Measurements from ENCODE around the gene ALX3. TPM values are rescaled to one million over a fixed set of nuclear protein-coding genes. Genes with fewer than 3 reads are reported as not detected.

Gene ALX3
- not detected for total RNA-seq

DNA sequence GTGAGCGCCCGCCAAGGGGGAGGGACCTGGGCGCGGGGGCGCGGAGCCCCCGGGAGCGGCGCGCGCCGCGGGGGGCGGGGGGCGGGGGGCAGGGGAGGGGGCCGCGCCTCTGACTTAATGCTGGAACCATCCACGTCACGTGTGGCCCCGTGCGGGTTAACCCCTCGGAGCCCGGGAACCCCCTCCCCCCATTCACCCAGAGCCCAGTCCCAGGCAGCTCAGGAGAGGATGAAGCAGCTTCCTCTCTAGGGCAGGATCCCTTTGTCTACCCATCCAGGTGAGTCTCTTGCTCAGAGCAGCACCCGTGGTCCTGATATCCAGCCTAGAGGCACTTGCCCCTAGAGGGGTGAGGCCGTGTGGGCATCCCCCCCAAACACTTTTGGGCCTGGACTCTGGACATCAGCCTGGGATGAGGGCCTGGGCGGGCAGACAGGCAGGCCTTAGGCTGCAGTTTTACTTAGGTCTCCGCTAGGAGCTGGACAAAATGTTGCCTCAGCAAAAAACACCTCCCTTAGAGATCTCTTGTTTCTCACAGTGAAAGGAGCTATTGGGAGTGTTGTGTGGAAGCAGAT, at the start of gene ALX3:
TSS of gene ALX3 (minus strand) at position 2 of the 572 bp plus-strand sequence. CDS start 60 bp downstream, outside the sequence.
- Mint-ChIP-seq H3K27ac (no peak within 1 kb of the TSS), H3K4me1 (peaks cover 5% of the 10 kb centered on the region), H3K9me3 (no peaks in the 10 kb centered on the region), H3K4me3 (peak within 1 kb of the TSS; percentile 44), H3K27me3 (peaks cover 81% of the 10 kb centered on the region), H3K36me3 (no peaks in the 10 kb centered on the region)
- DNase-seq: no peak

DNA sequence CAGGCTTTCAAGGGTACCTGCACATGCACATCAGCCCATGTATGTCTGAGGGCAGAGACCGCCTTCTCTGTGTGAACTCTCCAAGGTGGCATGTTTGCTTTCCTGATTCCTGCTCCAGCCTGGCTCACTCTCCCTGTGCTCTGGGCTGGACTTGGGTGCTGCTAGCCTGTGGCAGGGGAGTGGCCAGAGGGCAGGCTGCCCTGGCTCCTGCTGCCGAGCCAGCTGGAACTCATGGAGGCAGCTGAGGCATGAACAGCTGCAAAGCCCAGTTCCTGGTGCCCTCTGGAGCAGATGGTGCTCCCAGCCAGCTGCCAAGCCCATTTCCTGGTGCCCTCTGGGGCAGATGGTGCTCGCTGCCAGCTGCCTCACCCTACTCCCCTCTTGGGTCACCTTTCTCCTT, 49.4 kb upstream of the ALX3 start:
- Mint-ChIP-seq H3K27ac (no peak overlapping the region), H3K4me1 (peaks cover 6% of the 10 kb centered on the region), H3K36me3 (peaks cover 2% of the 10 kb centered on the region), H3K4me3 (no peak overlapping the region), H3K9me3 (peaks cover 3% of the 10 kb centered on the region), H3K27me3 (peaks cover 23% of the 10 kb centered on the region)
- DNase-seq: no peak

DNA sequence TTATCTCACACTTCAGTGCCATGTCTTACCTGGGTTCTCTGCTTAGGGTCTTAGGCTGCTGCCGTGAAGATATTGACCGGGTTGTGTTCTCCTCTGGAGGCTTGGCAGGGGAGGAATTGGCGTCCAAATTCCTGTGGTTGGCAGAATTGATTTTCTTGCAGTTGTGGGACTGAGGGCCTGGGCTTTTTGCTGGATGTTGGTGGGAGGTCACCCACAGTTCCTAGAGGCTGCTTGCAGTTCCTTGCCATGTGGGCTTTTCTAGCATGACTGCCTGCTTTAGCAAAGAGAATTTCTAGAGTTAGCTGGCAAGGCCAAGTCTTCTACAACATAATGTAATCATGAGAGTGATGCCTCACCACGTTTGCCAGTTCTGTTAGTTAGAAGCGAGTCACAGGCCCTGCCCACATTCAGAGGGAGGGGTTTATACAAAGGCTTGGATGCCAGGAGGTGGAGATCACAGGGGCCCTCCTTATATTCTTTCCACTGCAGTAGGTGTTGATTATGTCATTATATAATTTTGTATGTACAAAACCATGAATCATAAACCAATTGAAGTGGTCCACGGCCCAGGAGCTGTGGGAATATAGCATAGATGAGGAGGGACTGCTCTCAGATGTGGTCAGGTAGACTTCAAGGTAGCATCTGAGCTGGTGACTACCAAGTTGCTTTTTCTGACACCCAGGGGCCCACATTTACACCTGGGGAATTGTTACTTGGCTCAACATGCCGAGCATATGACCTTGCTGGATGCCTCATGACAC, 48.3 kb upstream of the ALX3 start:
- peak; percentile 47 for DNase-seq
- no peak overlapping the region for H3K4me3 Mint-ChIP-seq
- H3K27me3 Mint-ChIP-seq: peaks cover 23% of the 10 kb centered on the region
- H3K9me3 Mint-ChIP-seq: peaks cover 3% of the 10 kb centered on the region
- peaks cover 2% of the 10 kb centered on the region for H3K36me3 Mint-ChIP-seq
- peaks cover 6% of the 10 kb centered on the region for H3K4me1 Mint-ChIP-seq
- no peak overlapping the region for H3K27ac Mint-ChIP-seq

DNA sequence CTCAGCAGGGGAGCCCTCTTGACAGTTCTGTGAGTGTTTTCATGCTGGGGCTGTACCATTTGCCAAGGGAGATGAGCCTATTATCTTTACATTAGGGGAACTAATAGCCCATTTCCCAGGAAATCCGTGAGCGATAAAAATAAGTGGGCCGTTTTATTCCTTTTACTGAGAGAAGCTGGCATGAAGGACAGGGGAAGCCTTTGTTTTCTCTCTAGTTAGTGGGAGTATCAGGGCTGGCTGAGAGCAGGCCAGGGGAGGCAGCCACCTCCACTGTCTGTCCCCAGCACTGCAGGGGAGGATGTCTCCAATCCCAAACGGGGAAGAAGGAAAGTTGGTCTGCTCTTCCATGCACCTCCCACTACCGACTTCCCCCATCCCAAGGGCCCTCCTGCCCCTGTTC, 44.3 kb upstream of the ALX3 start:
- Mint-ChIP-seq H3K4me3 (no peak overlapping the region), H3K9me3 (no peaks in the 10 kb centered on the region), H3K27me3 (peaks cover 13% of the 10 kb centered on the region), H3K27ac (no peak overlapping the region), H3K4me1 (peaks cover 6% of the 10 kb centered on the region), H3K36me3 (no peaks in the 10 kb centered on the region)
- no peak for DNase-seq

DNA sequence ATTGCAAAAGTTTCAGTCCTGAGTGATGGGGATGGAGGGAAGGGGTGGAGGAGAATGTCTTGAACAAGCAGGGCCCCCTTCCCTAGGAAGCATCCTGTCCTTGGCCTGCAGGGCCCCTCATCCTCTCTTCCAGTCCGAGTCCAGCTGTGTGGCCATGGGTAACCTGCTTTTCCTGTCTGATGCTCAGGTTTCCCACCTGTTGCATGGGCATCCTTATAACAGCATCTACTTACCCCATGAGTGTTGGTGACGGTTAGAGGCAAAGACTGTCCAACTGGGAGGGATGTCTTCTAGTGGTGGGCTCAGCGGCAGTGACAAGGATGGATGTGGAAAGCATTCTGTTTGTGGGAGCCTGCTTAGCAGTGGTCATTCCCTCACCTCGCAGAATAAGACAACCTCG, 43.7 kb upstream of the ALX3 start:
- Mint-ChIP-seq H3K4me3 (no peak overlapping the region), H3K27ac (no peak overlapping the region), H3K4me1 (peaks cover 6% of the 10 kb centered on the region), H3K36me3 (no peaks in the 10 kb centered on the region), H3K9me3 (no peaks in the 10 kb centered on the region), H3K27me3 (peaks cover 13% of the 10 kb centered on the region)
- DNase-seq: no peak

DNA sequence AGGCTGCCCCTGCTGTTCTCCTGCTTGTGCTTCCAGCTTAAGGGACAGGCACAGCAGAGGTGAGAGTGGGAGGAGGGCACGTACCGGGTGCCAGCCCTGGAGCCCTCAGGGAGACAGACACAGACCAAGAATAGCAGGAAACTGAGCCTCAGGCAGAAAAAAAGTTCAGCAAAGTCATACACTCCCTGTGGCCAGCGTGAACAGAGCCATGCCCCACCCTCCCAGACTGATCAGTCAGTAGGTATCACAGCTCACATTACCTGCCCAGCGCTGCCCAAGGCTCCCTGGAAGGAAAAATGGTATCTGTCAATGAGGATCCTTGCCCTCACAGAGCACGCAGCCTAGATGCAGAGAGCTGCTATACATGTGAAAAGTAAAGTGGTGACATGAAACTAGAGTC, 43.1 kb upstream of the ALX3 start:
- Mint-ChIP-seq H3K27ac (no peak overlapping the region), H3K4me1 (peaks cover 1% of the 10 kb centered on the region), H3K36me3 (no peaks in the 10 kb centered on the region), H3K4me3 (no peak overlapping the region), H3K9me3 (no peaks in the 10 kb centered on the region), H3K27me3 (peaks cover 13% of the 10 kb centered on the region)
- DNase-seq: no peak

DNA sequence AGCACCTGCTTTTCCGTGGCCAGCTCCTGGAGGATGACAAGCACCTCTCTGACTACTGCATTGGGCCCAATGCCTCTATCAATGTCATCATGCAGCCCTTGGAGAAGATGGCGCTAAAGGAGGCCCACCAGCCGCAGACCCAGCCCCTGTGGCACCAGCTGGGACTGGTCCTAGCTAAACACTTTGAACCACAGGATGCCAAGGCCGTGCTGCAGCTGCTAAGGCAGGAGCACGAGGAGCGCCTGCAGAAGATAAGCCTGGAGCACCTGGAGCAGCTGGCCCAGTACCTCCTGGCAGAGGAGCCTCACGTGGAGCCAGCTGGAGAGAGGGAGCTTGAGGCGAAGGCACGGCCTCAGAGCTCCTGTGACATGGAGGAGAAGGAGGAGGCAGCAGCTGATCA, 42.2 kb upstream of the ALX3 start:
- H3K27ac Mint-ChIP-seq: no peak overlapping the region

DNA sequence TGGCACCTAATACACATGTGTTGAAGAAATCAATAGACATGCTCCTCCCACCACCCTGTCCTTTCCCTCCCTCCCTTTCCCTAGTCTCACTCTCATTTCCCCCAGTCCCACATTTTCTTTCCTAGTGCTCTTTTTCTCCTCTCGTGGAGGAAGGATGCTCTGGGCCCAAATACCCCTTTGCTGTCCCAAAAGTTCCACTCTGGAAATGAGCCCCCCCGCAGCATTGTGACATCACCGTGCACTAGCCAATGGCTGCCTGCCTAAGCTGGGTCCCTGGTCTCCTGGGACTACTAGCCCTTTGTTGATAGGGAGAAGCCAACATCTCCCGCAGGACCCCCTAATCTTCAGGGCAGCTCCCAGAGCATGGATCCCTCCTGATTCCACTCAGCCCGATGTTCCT, 41.7 kb upstream of the ALX3 start, which contains the start of gene UBL4B:
TSS of gene UBL4B (plus strand) at position 301 of the 400 bp plus-strand sequence. CDS start at position 393, 92 bp downstream.
- Mint-ChIP-seq H3K27me3 (peaks cover 9% of the 10 kb centered on the region), H3K36me3 (no peaks in the 10 kb centered on the region), H3K4me1 (no peaks in the 10 kb centered on the region), H3K27ac (no peak within 1 kb of the TSS), H3K9me3 (no peaks in the 10 kb centered on the region), H3K4me3 (no peak within 1 kb of the TSS)
- no peak for DNase-seq

More for the DNA sequence above, 42.2 kb upstream of the ALX3 start:
- Mint-ChIP-seq H3K36me3 (no peaks in the 10 kb centered on the region), H3K27me3 (peaks cover 13% of the 10 kb centered on the region), H3K4me1 (no peaks in the 10 kb centered on the region), H3K4me3 (no peak overlapping the region), H3K9me3 (no peaks in the 10 kb centered on the region)
- no peak for DNase-seq

DNA sequence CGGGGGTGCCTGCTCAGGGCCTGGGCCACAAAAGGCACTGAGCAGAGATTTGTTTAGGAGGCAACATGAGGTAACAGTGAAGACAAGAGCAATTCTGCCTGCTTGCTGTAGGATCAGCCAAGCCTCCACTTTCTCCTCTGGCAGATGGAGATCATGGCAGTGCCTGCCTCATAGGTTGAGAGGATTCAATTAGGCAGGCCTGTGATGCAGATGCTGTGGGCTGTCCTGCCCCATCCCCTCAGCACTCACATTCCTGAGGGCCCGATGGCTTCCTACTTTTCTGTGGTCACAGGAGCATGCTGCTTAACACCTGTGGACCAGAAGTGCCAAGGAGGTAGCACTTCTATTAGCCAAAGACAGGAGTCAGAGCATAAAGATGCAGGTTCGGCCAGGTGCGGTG, 40.6 kb upstream of the ALX3 start:
- no peak for DNase-seq
- H3K36me3 Mint-ChIP-seq: no peaks in the 10 kb centered on the region
- no peaks in the 10 kb centered on the region for H3K4me1 Mint-ChIP-seq
- H3K27me3 Mint-ChIP-seq: no peaks in the 10 kb centered on the region
- no peaks in the 10 kb centered on the region for H3K9me3 Mint-ChIP-seq
- H3K27ac Mint-ChIP-seq: no peak overlapping the region
- no peak overlapping the region for H3K4me3 Mint-ChIP-seq

DNA sequence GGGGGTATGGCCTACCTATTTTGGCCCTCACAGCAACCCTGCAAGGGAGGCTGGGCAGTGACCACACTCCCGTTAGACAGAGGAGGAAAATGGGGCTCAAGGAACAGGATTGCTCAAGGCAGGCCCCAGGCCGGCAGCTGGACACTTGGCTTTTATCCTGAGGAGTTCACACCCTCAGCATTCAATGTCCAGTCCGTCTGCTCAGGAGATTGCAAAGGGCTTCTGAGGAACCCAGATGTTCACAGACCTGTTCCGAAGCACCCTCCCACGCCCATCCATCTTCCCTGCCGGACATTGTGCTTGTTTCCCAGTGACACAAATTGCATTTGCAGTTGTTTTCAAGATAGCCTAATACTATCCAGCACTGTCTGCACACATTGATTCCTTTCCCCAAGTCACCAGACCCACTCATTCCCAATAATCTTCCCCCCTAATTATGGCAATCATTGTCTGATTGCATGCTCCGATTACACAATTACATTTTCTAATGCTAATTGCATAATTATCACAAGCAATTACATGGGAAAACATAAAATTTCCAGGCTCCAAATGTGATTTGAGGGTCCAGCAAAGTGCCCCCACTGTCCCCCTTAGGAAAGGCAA, 37.5 kb upstream of the ALX3 start:
- Mint-ChIP-seq H3K9me3 (no peaks in the 10 kb centered on the region), H3K4me1 (peaks cover 2% of the 10 kb centered on the region), H3K4me3 (no peak overlapping the region), H3K36me3 (no peaks in the 10 kb centered on the region), H3K27ac (no peak overlapping the region), H3K27me3 (no peaks in the 10 kb centered on the region)
- no peak for DNase-seq

DNA sequence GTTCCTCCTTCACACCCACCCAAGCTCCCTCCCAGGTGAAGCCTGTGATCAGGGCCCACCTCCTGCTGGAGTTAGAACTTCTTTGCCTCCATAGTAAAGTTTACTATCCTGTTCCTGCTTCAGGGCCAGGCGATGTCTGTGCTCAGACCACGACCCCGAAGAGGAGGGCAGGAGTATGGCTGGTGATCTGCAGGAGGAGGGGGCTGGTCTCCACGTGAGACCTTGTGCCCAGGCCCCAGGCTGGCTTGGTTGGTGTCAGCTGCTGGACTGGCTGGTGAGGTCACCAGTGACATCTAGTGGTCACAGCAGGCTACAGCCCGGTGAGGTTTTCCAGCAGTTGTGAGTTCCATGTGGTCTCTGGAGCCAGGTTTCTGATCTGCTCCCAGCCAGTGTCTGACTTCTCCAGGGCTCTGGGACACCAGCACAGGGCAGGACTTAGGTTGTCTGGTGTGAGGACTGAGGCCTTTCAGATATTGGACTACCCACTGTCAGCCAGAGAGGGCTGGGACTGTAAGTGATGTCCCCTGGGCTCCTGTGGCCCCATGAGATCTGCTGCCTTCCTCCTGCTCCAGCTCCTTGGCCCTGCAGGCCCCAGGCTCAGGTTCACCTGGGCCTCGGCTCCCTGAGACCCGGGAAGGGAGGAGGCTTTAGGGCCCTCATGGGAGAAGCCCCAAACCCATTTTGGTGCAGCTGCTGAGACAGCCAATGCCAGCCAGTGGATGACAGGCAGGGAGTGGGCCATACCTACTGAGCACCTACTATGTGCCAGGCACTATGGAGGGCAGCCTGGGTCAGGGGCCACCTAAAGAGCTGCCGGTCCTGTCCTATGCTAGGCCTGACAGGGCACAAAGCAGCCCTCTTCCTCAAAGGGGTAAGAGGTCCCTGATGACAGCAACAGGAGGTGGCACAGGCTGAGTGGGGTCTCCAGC, 35.8 kb upstream of the ALX3 start:
- peaks cover 2% of the 10 kb centered on the region for H3K4me1 Mint-ChIP-seq
- no peak overlapping the region for H3K4me3 Mint-ChIP-seq
- H3K27me3 Mint-ChIP-seq: no peaks in the 10 kb centered on the region
- H3K9me3 Mint-ChIP-seq: no peaks in the 10 kb centered on the region
- H3K36me3 Mint-ChIP-seq: no peaks in the 10 kb centered on the region
- H3K27ac Mint-ChIP-seq: no peak overlapping the region
- peak; percentile 58 for DNase-seq

DNA sequence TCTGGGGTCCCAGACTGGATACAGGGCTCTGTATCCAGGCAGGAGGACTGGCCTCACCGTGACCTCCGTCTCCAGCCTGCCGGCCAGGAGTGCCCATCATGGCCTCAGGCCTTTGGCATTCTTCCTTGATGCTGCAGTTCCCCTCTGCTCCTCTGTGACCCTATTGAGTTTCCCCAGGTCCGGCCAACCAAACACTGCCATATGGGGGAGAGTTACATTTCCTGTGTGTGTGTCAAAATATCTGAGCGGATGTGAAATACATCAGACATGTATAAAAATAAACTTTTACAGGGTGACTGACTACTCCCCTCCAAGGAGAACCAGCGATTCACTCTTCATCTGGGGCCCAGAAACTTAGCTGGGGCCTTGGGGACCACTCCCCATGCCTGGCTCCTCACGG, 31.6 kb upstream of the ALX3 start:
- Mint-ChIP-seq H3K27me3 (no peaks in the 10 kb centered on the region), H3K27ac (no peak overlapping the region), H3K4me3 (no peak overlapping the region), H3K9me3 (no peaks in the 10 kb centered on the region), H3K36me3 (no peaks in the 10 kb centered on the region), H3K4me1 (peaks cover 2% of the 10 kb centered on the region)
- no peak for DNase-seq

DNA sequence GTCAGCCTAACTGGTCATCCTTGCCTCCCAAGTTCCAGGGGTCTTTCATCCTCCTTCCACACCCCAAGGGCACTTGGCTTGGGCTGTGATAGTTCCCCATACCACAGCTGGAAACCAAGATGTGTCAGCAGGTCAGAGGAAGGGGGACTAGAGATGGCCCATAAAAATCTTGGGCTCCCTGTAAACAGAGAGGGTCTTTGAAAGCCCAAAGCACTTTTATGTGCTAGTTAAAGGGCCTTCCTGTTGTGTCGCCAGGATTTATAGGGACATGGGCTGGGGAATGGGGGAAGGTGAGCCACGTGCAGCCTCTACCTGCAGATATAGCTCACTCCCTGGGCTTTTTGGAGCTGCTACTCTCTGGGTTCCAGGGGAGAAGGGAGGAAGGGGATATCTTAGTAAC, 29.9 kb upstream of the ALX3 start:
- DNase-seq: no peak
- no peak overlapping the region for H3K4me3 Mint-ChIP-seq
- H3K36me3 Mint-ChIP-seq: no peaks in the 10 kb centered on the region
- no peak overlapping the region for H3K27ac Mint-ChIP-seq
- H3K4me1 Mint-ChIP-seq: peaks cover 2% of the 10 kb centered on the region
- H3K27me3 Mint-ChIP-seq: no peaks in the 10 kb centered on the region
- no peaks in the 10 kb centered on the region for H3K9me3 Mint-ChIP-seq

DNA sequence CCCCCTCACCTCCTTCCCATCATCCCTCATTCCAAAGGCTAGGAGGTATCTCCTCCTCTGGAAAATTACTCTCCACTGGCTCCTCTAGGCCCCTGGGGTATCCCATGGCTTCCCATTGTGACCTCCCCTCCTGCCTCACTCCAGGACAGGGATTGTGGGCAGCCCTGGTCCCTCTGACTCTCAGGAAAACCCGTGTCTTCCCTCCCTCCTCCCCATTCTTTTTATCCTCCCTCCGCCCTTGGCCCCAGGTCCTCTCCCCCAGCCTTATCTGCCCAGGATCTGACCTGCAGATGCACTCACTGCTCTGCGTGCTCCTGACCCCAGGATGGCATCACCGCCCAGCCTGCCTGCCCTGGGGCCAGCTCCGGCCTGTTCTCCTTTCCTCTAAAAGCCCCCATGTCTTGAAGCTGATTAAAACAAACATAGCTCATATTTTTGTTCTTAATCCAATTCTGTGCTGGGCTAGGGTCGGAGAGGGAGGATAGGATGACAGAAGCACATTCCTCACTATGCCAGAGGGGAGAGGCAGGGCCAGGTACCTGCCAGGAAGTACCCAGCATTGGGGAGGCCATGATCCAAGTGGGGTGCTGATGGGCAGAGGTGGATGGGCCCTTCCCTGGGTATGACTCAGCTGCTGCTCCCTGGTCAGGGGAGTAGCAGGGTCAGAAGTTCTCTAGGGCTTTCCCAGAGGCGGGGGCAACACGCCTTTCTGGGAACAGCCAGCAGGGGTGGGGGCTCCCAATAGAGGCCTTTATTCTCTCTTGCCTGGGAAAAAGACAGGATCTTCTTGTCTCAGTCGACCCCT, 28.0 kb upstream of the ALX3 start:
- Mint-ChIP-seq H3K9me3 (no peaks in the 10 kb centered on the region), H3K36me3 (no peaks in the 10 kb centered on the region), H3K4me1 (no peaks in the 10 kb centered on the region), H3K4me3 (no peak overlapping the region), H3K27me3 (peaks cover 4% of the 10 kb centered on the region), H3K27ac (no peak overlapping the region)
- DNase-seq: no peak

Data from activated naive CD8-positive, alpha-beta T cell treated with anti-CD3 and anti-CD28 coated beads for 36 hours (primary cell).